NB4 (cell line): ENCODE results near the gene TMEM101.
"Not testable (repeated sequence)": the region's sequence is repeated elsewhere in the genome, so short reads cannot be mapped to it uniquely, and the experiment has no call there.

Source experiments
- POLR2A ChIP-seq: IDR thresholded peaks from 2 replicates; pipeline ENCODE4 v1.6.1; 2011; ENCODE audit warnings: mild to moderate bottlenecking; ENCODE audit not compliant: insufficient read length; ENCODE audit errors: extremely low read depth
- TF ChIP-seq, protein P1 (sequence below): IDR thresholded peaks from one replicate; pipeline ENCODE4 v1.5.1; 2012; ENCODE audit warnings: low read depth, low read length

DNA sequence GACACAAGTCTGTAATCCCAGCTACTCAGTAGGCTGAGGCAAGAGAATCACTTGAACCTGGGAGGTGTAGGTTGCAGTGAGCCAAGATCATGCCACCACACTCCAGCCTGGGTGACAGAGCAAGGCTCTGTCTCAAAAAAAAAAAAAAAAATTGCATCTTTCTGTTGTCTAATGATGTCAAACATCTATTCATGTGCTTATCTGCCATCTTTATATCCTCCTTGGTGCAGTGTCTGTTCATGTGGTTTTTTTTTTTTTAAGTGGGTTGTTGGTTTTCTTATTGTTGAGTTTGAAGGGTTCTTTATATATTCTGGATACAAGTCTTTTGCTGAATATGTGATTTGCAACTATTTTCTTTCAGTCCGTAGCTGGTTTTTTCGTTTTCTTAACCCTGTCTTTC is 43.3 kb downstream of the TMEM101 start:
- TF ChIP-seq, protein P1, sequence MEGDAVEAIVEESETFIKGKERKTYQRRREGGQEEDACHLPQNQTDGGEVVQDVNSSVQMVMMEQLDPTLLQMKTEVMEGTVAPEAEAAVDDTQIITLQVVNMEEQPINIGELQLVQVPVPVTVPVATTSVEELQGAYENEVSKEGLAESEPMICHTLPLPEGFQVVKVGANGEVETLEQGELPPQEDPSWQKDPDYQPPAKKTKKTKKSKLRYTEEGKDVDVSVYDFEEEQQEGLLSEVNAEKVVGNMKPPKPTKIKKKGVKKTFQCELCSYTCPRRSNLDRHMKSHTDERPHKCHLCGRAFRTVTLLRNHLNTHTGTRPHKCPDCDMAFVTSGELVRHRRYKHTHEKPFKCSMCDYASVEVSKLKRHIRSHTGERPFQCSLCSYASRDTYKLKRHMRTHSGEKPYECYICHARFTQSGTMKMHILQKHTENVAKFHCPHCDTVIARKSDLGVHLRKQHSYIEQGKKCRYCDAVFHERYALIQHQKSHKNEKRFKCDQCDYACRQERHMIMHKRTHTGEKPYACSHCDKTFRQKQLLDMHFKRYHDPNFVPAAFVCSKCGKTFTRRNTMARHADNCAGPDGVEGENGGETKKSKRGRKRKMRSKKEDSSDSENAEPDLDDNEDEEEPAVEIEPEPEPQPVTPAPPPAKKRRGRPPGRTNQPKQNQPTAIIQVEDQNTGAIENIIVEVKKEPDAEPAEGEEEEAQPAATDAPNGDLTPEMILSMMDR = not testable (repeated sequence)
- TF ChIP-seq POLR2A = not testable (repeated sequence)
